T-helper 9 cell (primary cell): ENCODE measurements around the gene TENM4.

ENCODE experiments used
- DNase-seq: peaks from one replicate; pipeline ENCODE4 v3.0.0-alpha.2; 2020
- total RNA-seq, 2 donors: gene quantifications; one replicate each; lab custom pipeline; 2026; lab: John Stamatoyannopoulos, UW

The TENM4 gene
- 0 to 0.07 reads per million in 2 donors for total RNA-seq

GRCh38 chr11:79440571-79441460, at the start of gene TENM4:
Gene TENM4, minus strand, starts transcription at chr11:79441030. Its CDS starts 371,086 bp downstream, at chr11:79069944.
- DNase-seq = no peak

- no peak for DNase-seq
Observed at GRCh38 chr11:79488286-79488685, 47.5 kb upstream of the TENM4 start.

DNA sequence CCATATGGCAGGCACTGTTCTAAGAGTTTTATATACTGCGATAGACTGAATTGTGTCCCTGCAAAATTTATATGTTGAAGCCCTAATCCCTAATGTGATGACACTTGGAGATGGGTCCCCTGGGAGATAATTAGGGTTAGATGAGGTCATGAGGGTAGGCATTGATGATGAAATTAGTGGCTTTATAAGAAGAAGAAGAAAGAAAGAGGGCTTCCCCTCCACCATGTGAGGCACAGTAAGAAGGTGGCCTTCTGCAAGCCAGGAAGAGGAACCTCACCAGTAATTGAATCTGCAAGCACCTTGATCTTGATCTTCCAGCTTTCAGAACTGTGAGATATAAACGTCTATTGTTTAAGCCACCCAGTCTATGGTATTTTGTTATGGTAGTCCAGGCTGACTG, 46.6 kb upstream of the TENM4 start:
- DNase-seq = no peak

- DNase-seq = no peak
Observed at GRCh38 chr11:79486242-79486984, 45.6 kb upstream of the TENM4 start.

- DNase-seq = no peak
Observed at GRCh38 chr11:79485694-79486093, 44.9 kb upstream of the TENM4 start.

DNA sequence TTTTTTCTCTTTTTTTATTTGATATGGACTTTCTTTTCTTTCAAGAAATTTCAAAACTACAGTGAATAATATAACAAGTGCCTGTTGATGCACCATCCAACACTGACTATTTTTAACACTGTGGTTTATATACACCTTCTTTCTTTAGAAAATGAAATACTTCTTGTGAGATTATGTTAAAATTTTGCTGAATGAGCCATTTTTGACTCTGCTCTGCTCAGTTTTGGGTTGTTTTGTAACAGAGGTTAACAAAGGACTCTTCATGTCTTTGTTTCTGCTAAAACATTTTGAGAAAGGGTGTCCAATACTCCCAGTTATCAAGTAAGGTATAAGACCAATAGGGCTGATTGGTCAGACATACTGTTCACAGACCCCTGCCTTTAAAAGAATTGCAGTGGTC, 44.0 kb upstream of the TENM4 start:
- DNase-seq = no peak

DNA sequence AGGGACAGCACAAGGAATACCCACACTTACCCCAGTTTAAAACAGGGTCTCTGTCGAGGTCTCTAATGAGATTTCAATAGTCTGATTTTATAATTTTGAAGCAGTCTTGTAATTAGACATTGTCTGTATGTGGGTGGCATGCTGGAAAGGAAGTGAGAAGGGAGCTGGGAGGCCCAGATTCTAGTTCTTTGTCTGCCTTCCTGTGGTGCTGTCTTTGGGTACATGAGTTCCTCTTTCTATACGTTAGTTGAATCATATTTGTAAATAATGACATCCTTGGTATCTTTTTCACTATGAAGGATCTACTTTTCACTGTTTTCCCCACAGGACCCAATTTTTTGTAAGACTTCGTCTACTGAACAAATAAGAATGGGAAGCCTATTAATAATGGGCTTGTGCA, 42.0 kb upstream of the TENM4 start:
- no peak for DNase-seq

- no peak for DNase-seq
Observed at GRCh38 chr11:79481795-79482194, 41.0 kb upstream of the TENM4 start.

- DNase-seq = no peak
Observed at GRCh38 chr11:79480864-79481263, 40.0 kb upstream of the TENM4 start.

DNA sequence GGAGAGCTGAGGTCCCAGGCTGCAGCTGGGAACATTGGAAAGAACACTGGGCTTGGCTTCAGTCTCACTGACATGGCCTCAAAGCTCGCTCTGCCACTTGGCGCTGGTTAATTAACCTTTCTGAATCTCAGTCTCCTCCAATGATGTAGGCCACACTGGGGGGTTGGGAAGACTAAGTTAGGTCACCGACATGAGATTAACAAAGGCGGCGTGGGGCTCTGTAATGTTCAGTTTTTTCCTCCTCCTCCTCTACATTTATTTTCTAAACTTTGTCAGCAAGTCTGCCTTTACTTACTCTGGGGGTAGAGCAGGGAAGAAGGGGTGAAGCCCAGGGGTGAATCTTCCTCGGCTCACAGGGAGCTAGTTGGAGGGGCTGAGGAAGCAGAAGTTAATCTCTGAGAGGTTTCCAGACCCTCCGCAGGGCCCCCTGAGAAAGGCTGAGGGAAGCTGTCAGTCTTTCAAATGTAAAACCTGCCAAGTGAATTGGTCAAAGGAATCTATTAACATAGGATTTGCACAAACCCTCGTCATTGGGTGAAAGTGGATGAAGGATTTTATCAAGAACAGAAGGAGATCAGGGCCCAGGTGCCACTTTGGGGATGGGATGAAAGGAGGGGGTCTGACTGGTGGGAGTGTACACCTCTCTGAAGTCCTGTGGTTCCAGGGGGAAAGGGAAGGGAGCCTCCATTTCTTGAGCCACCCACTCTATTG, 32.1 kb upstream of the TENM4 start:
- DNase-seq = no peak

GRCh38 chr11:79471071-79471844, 30.4 kb upstream of the TENM4 start:
- no peak for DNase-seq

DNA sequence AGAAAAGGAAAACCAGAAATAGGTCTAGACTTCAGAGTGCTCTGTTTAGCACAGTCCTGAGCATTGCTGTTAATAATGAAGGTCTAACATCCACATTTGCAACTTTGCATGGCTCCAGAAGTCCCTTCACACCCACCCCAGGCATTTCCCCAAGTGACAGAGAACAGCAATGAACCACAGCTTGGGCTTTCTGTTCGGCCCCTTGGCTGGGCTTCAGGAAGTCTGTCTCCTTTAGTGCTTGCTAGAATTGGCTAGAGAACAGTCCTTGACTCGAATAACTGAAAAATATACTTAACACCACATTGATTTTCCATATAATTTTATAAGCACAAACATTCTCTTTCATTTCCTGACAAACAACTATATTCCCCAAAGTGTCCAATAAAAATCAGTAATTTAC, 29.3 kb upstream of the TENM4 start:
- DNase-seq = no peak

DNA sequence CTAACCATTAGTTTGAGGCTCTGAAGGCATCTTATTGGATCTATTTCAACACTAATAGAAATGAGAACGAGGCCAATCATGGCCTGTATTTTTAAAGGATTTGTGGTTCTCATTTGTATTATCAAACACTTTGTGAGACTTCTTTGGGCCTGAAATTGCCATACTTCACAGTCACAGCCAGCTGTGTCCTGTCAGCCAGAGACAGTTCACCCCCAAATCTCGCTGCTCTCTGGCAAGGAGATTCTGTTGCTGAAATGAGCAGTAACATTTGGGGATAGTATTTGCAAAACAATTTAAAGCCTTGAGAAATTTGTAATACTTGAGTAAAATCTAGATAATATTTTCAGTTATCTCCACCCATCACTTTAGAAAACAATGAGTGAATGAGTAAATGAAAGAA, 26.9 kb upstream of the TENM4 start:
- no peak for DNase-seq

- DNase-seq = no peak
Observed at GRCh38 chr11:79466411-79466810, 25.6 kb upstream of the TENM4 start.

DNA sequence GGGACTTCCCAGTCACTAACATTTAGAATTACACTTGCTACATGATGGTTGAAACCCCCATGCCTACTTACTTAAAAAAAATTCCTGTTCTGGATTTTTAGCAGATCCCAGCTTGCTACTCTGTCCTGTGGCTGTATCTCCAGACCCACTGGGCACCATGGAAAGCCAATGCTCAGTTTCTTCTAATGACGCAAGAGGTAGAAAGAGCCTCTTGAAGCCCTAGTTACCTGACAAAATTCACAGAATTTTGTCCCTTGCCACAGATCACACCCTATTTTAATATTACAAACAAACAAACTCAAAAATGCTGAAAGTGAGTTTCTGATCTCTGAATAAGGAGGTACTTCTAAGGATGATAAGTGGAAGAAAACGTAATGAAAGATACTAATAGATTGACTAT, 24.3 kb upstream of the TENM4 start:
- no peak for DNase-seq

- no peak for DNase-seq
Observed at GRCh38 chr11:79461666-79462645, 21.1 kb upstream of the TENM4 start.

DNA sequence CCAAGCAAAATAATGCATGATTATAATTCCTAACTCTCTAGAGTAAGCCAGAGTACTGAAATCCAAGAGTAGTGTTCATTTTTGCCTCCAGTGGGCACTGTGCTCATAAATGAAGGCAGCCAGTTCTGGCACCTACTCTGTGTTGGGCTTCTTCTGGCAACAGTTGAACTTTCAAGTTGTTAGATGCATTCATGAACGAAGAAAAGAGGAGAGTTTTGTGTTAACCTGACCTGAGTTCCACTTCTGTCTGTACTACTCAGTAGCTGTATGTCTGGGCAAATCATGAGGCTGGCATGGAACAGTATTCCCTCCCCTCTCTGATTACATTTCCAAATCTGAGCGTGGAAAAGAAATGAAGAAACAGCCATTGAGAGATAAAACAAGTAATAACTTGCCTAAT, 20.3 kb upstream of the TENM4 start:
- no peak for DNase-seq

DNA sequence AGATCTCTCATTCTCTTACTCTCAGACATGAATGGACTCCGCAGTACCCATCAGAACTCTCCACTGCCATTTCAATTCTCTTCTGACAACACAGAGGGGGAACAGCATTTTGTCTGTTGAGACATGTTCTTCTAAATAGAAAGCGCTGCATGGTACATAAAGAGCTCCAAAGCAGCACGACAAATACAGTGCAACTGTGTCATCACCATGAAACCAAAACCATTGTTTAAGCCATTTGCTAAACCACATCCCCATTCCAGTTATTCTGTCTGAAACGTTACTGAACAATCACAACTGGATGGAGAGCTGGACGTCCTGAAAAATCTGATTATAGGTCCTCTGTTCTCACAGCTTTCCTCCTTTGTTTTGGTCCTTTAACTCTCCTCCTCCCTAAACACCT, 17.9 kb upstream of the TENM4 start:
- DNase-seq = no peak

DNA sequence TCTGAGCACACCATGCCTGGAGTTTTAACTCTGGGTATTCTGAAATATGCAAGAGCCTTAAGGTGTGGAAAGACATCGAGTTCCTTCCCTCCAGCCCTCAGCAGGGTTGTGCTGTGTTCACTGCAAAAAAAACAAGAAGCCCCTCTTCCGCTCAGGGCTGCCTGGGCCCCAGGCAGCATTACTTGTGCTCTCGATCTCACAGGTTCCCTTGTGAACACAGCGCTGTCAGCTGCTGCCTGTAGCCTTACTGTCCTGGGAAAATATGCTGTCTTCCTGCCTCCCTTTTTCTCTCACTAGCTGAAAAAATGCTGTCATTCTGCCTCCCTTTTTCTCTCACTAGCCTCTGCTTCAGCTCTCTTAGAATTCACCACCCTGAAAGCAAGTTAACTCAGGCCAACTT, 15.7 kb upstream of the TENM4 start:
- DNase-seq = no peak

DNA sequence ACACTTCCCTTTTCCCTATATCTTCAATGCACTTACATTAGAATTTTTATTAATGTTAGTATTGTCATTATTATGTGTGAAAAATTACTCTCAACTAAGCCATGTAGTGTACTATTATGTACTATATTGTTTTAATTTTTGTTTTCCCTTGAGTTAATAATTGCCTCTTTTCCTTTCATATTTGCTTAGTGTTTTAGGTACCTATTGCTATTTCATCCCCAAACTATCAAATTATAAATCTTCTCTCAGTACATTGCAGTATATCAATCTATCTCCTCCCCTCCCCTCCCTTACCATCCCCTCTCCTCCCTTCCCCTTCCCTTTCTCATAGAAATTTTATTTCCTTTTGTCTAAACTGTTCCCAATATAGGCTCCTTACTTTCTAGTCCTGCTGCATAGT, 12.8 kb upstream of the TENM4 start:
- DNase-seq = no peak

GRCh38 chr11:79449040-79449439, 8.2 kb upstream of the TENM4 start:
- no peak for DNase-seq
